ENCODE measurements around the gene LDLRAD3.

GRCh38 chr11:36009473-36009872 is 65.6 kb downstream of the LDLRAD3 start:
- no peak for TF ChIP-seq CTCF (IDR thresholded peaks at IDR 0.05; ENCODE audit: low read depth, low read length, poor library complexity, severe bottlenecking)
- TF ChIP-seq EZH2phosphoT487 (IDR thresholded peaks at IDR 0.05; ENCODE audit: borderline replicate concordance, low read length), result no peak

Measured in DOHH2 (cell line).